Fibroblast of mammary gland (primary cell): Measurements from ENCODE around the gene PSMA5.
"Not testable (repeated sequence)": the region's sequence is repeated elsewhere in the genome, so short reads cannot be mapped to it uniquely, and the experiment has no call there.

ENCODE experiments used
- DNase-seq: peaks from one replicate; pipeline ENCODE4 v3.0.0-alpha.2; 2010; ENCODE audit warnings: low read depth
- H3K4me3 ChIP-seq: 2 replicates; pipeline ENCODE4 v1.5.1; 2011; ENCODE audit warnings: low read depth, mild to moderate bottlenecking, low read length, moderate library complexity; ENCODE audit not compliant: control insufficient read depth
- TF ChIP-seq, protein P1 (sequence below): conservative IDR thresholded peaks from 2 replicates; pipeline ENCODE4 v1.5.1; 2011; ENCODE audit warnings: low read depth, low read length, inconsistent platforms; ENCODE audit not compliant: control insufficient read depth, insufficient read depth

Gene PSMA5

DNA sequence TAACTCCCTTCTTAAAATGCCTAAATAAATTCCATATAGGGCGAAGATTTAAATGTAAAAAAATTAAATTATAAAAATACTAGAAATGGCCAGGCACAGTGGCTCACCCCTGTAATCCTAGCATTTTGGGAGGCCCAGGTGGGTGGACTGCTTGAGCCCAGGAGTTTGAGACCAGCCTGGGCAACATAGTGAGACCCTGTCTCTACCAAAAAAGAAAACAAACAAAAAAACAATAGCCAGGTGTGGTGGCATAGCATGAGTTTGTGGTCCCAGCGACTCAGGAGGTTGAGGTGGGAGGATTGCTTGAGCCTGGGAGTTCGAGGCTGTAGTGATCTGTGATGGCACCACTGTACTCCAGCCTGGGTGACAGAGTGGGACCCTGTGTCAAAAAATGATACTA, 46.3 kb downstream of the PSMA5 start:
- DNase-seq, result no peak
- TF ChIP-seq, protein P1, sequence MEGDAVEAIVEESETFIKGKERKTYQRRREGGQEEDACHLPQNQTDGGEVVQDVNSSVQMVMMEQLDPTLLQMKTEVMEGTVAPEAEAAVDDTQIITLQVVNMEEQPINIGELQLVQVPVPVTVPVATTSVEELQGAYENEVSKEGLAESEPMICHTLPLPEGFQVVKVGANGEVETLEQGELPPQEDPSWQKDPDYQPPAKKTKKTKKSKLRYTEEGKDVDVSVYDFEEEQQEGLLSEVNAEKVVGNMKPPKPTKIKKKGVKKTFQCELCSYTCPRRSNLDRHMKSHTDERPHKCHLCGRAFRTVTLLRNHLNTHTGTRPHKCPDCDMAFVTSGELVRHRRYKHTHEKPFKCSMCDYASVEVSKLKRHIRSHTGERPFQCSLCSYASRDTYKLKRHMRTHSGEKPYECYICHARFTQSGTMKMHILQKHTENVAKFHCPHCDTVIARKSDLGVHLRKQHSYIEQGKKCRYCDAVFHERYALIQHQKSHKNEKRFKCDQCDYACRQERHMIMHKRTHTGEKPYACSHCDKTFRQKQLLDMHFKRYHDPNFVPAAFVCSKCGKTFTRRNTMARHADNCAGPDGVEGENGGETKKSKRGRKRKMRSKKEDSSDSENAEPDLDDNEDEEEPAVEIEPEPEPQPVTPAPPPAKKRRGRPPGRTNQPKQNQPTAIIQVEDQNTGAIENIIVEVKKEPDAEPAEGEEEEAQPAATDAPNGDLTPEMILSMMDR, result no peak
- H3K4me3 ChIP-seq, result no peak overlapping the region

DNA sequence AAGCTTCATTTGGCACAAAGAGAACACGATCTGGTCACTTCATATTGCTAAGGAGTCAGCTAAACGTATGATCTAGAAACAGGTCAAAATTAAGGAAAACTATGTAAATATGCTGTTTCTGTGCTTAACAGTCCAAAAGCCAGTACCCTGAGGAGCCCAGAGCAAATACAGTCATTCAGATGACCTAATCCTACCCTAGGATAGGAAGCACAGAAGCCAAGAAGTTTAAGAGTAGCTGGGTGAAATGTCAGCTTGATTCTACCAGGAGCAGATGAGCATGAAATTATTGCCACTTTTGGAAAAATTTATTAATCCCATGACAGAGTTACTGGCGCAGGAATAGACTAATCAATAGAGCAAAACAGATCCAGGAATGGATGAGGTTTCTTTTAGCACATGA, 46.8 kb downstream of the PSMA5 start:
- TF ChIP-seq, protein P1, result no peak
- peak; percentile 71 for DNase-seq

DNA sequence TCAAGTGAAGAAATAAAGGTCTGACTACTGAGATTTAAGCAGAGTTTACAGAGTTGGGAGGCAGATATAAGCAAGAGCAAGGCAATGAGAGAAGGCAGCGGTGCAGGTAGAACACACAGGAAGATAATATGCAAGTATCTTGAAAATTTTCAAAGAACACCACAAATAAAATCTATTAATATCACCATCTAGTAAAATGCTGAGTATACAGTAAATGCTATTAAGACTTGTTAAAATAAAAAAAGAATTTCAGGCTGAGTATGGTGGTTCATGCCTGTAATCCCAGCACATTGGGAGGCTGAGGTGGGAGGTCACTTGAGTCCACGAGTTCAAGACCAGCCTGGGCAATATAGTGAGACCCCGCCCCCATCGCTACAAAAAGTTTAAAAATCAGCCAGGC, 48.5 kb downstream of the PSMA5 start:
- no peak overlapping the region for H3K4me3 ChIP-seq
- no peak for DNase-seq
- TF ChIP-seq, protein P1, result no peak

More for the DNA sequence above, 46.8 kb downstream of the PSMA5 start:
- no peak overlapping the region for H3K4me3 ChIP-seq

DNA sequence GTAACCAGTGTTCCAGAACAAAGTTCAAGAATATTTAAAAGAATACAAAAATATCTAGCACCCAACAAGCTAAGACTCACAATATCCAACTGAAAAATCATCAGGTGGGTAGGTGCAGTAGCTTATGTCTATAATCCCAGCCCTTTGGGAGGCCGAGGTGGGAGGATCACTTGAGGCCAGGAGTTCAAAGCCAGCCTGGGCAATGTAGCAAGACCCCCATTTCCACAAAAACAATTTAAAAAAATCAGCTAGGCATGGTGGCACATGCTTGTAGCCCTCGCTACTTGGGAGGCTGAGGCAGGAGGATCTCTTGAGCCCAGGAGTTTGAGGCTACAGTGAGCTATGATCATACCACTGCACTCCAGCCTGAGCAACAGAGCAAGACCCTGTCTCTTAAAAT, 52.6 kb downstream of the PSMA5 start:
- DNase-seq, H3K4me3 ChIP-seq: not testable (repeated sequence)

DNA sequence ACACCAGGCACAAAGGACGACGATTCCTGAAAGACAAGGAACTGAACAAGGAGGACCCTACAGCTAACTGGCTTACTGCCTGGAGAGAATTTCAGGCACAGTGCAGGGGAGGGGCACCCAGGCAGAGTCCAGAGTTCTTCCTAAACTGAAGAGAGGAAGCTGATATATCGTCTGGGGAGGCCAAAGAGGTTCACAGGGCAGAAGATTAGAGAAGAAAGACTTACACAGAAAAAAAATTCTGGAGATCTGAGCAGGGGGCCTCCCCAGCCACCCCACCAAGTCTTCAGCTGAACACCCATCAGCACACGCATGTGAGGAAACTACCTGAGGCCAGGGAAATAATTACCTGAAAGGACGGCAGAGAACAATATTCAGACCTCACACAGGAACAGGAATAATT, 53.1 kb downstream of the PSMA5 start:
- no peak overlapping the region for H3K4me3 ChIP-seq
- TF ChIP-seq, protein P1, result no peak
- DNase-seq, result no peak

DNA sequence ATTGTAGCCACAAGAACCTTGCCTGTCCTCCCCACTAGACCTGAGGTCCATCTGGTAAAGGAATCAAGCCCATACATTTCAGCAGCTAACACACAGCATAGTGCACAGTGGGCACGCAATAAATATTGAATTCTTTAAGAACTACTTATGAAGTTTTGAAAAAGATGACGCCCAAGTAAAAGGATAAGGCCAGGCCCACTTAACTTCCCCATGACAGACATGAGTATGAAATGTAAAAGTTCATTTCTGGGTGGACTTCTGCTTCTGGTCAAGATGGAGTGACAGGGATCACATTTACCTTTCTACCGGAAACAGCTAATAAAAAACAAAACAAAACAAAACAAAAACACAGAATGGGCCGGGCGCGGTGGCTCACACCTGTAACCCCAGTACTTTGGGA, 54.0 kb downstream of the PSMA5 start:
- TF ChIP-seq, protein P1, result no peak
- no peak overlapping the region for H3K4me3 ChIP-seq
- no peak for DNase-seq

DNA sequence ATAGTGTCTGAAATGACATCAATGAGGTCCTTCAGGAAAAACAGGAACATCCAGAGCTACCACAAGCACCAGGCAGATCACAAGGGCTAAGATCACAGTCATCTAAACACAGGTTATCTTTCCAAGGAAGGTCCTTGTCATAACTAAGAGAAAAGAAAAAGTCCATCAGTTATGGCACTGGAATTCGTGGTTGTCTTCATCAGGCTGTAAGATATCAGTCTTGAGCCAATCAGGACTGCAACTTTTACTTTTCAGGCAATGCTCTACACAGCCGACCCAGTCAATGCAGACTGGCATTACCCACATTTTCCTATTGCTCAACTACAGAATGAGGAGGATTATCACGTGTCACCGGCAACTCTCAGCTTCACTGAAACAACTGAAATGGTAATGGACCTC, 54.9 kb downstream of the PSMA5 start:
- TF ChIP-seq, protein P1, result no peak
- peak; percentile 63 for DNase-seq
- H3K4me3 ChIP-seq, result peak overlapping the region; percentile 5
